ENCODE data around the gene MAP4.

GRCh38 chr3:47851888-47852603, 164.2 kb downstream of the MAP4 start:
- no peak for TF ChIP-seq TAF1 (IDR thresholded peaks at IDR 0.05; ENCODE audit: low read depth, low read length)
- TF ChIP-seq POLR2AphosphoS5 (IDR thresholded peaks at IDR 0.05; ENCODE audit: low read depth, low read length), result no peak
- TF ChIP-seq POLR2A (IDR thresholded peaks at IDR 0.05; ENCODE audit: low read depth, low read length), result no peak

Measured in GM12891 (cell line).